Nephron (organoid): ENCODE data around the gene CWC25.
"Not testable (repeated sequence)": the region's sequence is repeated elsewhere in the genome, so short reads cannot be mapped to it uniquely, and the experiment has no call there.

ENCODE experiments used
- H3K27ac Mint-ChIP-seq, 3 experiments: 2 replicates each; pipeline ENCODE4 v1.8.0; 2020; ENCODE audit warnings: mixed read lengths in 3 of 3, mild to moderate bottlenecking in 2 of 3, moderate library complexity in 1 of 3
- H3K27me3 Mint-ChIP-seq: 2 replicates; pipeline ENCODE4 v1.8.0; 2021; ENCODE audit warnings: low read depth, mild to moderate bottlenecking, moderate library complexity, mixed read lengths
- H3K36me3 Mint-ChIP-seq: 2 replicates; pipeline ENCODE4 v1.8.0; 2020; ENCODE audit warnings: low read depth, mixed read lengths
- H3K4me1 Mint-ChIP-seq: 2 replicates; pipeline ENCODE4 v1.8.0; 2020; ENCODE audit warnings: mixed read lengths
- H3K4me3 Mint-ChIP-seq, 3 experiments: 2 replicates each; pipeline ENCODE4 v1.8.0; 2020; ENCODE audit warnings: mild to moderate bottlenecking in 3 of 3, mixed read lengths in 3 of 3, moderate library complexity in 2 of 3
- H3K9me3 Mint-ChIP-seq: 2 replicates; pipeline ENCODE4 v1.8.0; 2020; ENCODE audit warnings: mixed read lengths
- CTCF ChIP-seq, 3 experiments: fragments of 200-600 bp; sonication (generic); IDR thresholded peaks; one replicate each; pipeline ENCODE4 v1.5.0; 2021; ENCODE audit warnings: antibody characterized with exemption in 3 of 3; ENCODE audit not compliant: unreplicated experiment in 3 of 3

CWC25 gene

GRCh38 chr17:38867179-38867967, 42.3 kb upstream of the CWC25 start:
- TF ChIP-seq CTCF (IDR thresholded peaks at IDR 0.05; ENCODE audit: unreplicated experiment in 3 of 3): peak; percentile 40 to 52 (median 44)
- no peaks in the 10 kb centered on the region for H3K9me3 Mint-ChIP-seq
- H3K36me3 Mint-ChIP-seq: no peaks in the 10 kb centered on the region
- peak overlapping the region; percentile 100 for H3K27ac Mint-ChIP-seq
- peak overlapping the region; percentile 99 to 100 (median 100) for H3K4me3 Mint-ChIP-seq
- H3K27me3 Mint-ChIP-seq: peaks cover 8% of the 10 kb centered on the region
- peaks cover 28% of the 10 kb centered on the region for H3K4me1 Mint-ChIP-seq

GRCh38 chr17:38864636-38865398, 39.7 kb upstream of the CWC25 start:
- no peak overlapping the region for H3K27ac Mint-ChIP-seq
- no peaks in the 10 kb centered on the region for H3K9me3 Mint-ChIP-seq
- peaks cover 8% of the 10 kb centered on the region for H3K27me3 Mint-ChIP-seq
- peak; percentile 9 to 12 (median 11) for TF ChIP-seq CTCF (IDR thresholded peaks at IDR 0.05; ENCODE audit: unreplicated experiment in 3 of 3)
- peak overlapping the region in 2 of 3 experiments; percentile 4 to 30 for H3K4me3 Mint-ChIP-seq
- peaks cover 17% of the 10 kb centered on the region for H3K4me1 Mint-ChIP-seq
- no peaks in the 10 kb centered on the region for H3K36me3 Mint-ChIP-seq

- Mint-ChIP-seq H3K4me3 (no peak overlapping the region), H3K27ac (no peak overlapping the region), H3K4me1 (no peaks in the 10 kb centered on the region), H3K27me3 (no peaks in the 10 kb centered on the region), H3K36me3 (no peaks in the 10 kb centered on the region), H3K9me3 (no peaks in the 10 kb centered on the region)
- TF ChIP-seq CTCF (IDR thresholded peaks at IDR 0.05; ENCODE audit: unreplicated experiment in 3 of 3): no peak
Measured at GRCh38 chr17:38861399-38861843, 36.3 kb upstream of the CWC25 start.

GRCh38 chr17:38857271-38857670, 32.1 kb upstream of the CWC25 start:
- peaks cover 13% of the 10 kb centered on the region for H3K36me3 Mint-ChIP-seq
- no peaks in the 10 kb centered on the region for H3K27me3 Mint-ChIP-seq
- H3K27ac Mint-ChIP-seq: no peak overlapping the region
- no peaks in the 10 kb centered on the region for H3K9me3 Mint-ChIP-seq
- H3K4me1 Mint-ChIP-seq: peaks cover 17% of the 10 kb centered on the region
- no peak for TF ChIP-seq CTCF (IDR thresholded peaks at IDR 0.05; ENCODE audit: unreplicated experiment in 3 of 3)
- H3K4me3 Mint-ChIP-seq: no peak overlapping the region

GRCh38 chr17:38855101-38855714, 30.1 kb upstream of the CWC25 start:
- peak overlapping the region; percentile 48 to 78 (median 73) for H3K4me3 Mint-ChIP-seq
- H3K4me1 Mint-ChIP-seq: peaks cover 37% of the 10 kb centered on the region
- H3K27me3 Mint-ChIP-seq, H3K9me3 Mint-ChIP-seq: not testable (repeated sequence)
- peak overlapping the region in 2 of 3 experiments; percentile 68 to 85 for H3K27ac Mint-ChIP-seq
- H3K36me3 Mint-ChIP-seq: peaks cover 34% of the 10 kb centered on the region
